K562 (cell line): ENCODE measurements around the gene WDR17. TPM values are rescaled to one million over a fixed set of nuclear protein-coding genes. Genes with fewer than 3 reads are reported as not detected.

Experiments used
- ATAC-seq: fragments of 200-7000 bp; cut with Tn5 transposase; 3 replicates; pipeline ENCODE4 v1.9.1; 2020; ENCODE audit warnings: moderate library complexity
- BruUV-seq: library from RNA; stranded (reverse); fragments of 400-500 nt; replicated peaks from 2 replicates; lab custom pipeline; 2021; lab: Mats Ljungman, UMichigan
- CTCF ChIA-PET: fragments of 300-600 bp; formaldehyde crosslinking; extraction: SDS; loops from one replicate; lab custom pipeline; 2021; ENCODE audit warnings: low intra/inter-chr PET ratio; lab: Yijun Ruan, JAX
- POLR2A ChIA-PET: fragments of 300-600, 350-650 bp; sonication (Branson Sonifier 250); formaldehyde crosslinking; extraction: SDS; loops from one replicate; lab custom pipeline; 2021; ENCODE audit warnings: antibody characterized with exemption, inconsistent platforms; lab: Yijun Ruan, JAX
- DNase-seq, 4 experiments: peaks; one replicate each; pipeline versions ENCODE4 v3.0.0 to v3.0.0-alpha.2; 2011 to 2018; ENCODE audit warnings: low spot score in 3 of 4, mixed read lengths in 3 of 4; ENCODE audit errors: extremely low read depth in 1 of 4
- FAIRE-seq: peaks from 2 replicates; lab custom pipeline; 2011; peaks lifted over from hg19 to GRCh38; lab: Jason Lieb, UNC
- H2AFZ ChIP-seq: 2 replicates; pipeline ENCODE4 v1.6.0; 2011; ENCODE audit warnings: low read depth, low read length, control low read depth, inconsistent platforms
- H3K27ac ChIP-seq: fragments of 200-600 bp; 3 replicates; pipeline ENCODE4 v1.8.0; 2011; ENCODE audit warnings: low read depth, mild to moderate bottlenecking, control low read depth, inconsistent platforms, low read length, moderate library complexity, mixed read lengths; ENCODE audit errors: extremely low read depth
- H3K27me3 ChIP-seq, 2 experiments: fragments of 300-600 bp in 1 of 2; 2 replicates in 1 of 2; 3 replicates in 1 of 2; pipeline versions ENCODE4 v1.6.0 to v1.8.0; 2011; ENCODE audit warnings: inconsistent platforms in 2 of 2, low read length in 2 of 2, mild to moderate bottlenecking in 1 of 2, mixed read lengths in 1 of 2, moderate library complexity in 1 of 2; ENCODE audit not compliant: control insufficient read depth in 2 of 2, insufficient read depth in 2 of 2
- H3K36me3 ChIP-seq: fragments of 300-600 bp; 3 replicates; pipeline ENCODE4 v1.8.0; 2011; ENCODE audit warnings: mild to moderate bottlenecking, low read length, inconsistent platforms; ENCODE audit not compliant: control insufficient read depth, insufficient read depth
- H3K4me1 ChIP-seq, 2 experiments: fragments of 200-600 bp in 1 of 2; replicated peaks in 1 of 2; 2 replicates in 1 of 2; 3 replicates in 1 of 2; pipeline versions ENCODE4 v1.5.1 to v1.8.0; 2011; ENCODE audit warnings: inconsistent platforms in 2 of 2, low read length in 2 of 2, mild to moderate bottlenecking in 1 of 2, mixed read lengths in 1 of 2, moderate library complexity in 1 of 2; ENCODE audit not compliant: control insufficient read depth in 2 of 2, insufficient read depth in 2 of 2
- H3K4me2 ChIP-seq: 2 replicates; pipeline ENCODE4 v1.6.1; 2011; ENCODE audit warnings: low read length, control low read depth, inconsistent platforms, mixed read lengths; ENCODE audit not compliant: insufficient read depth
- H3K4me3 ChIP-seq: fragments of 200-600 bp; sonication (generic), shearing (Covaris generic); 2 replicates; pipeline ENCODE4 v1.5.1; 2016; ENCODE audit warnings: control low read depth, inconsistent platforms
- H3K79me2 ChIP-seq: fragments of 200-600 bp; 3 replicates; pipeline ENCODE4 v1.8.0; 2011; ENCODE audit warnings: low read length, inconsistent platforms; ENCODE audit not compliant: control insufficient read depth, insufficient read depth
- H3K9ac ChIP-seq, 2 experiments: 2 replicates each; pipeline versions ENCODE4 v1.6.0 to v1.6.1; 2011; ENCODE audit warnings: low read depth in 2 of 2, low read length in 2 of 2, control low read depth in 1 of 2, inconsistent platforms in 1 of 2, mild to moderate bottlenecking in 1 of 2, mixed read lengths in 1 of 2; ENCODE audit not compliant: insufficient read depth in 1 of 2
- H3K9me1 ChIP-seq: one replicate; pipeline ENCODE4 v1.6.0; 2011; ENCODE audit warnings: inconsistent platforms, mild to moderate bottlenecking, low read length, moderate library complexity; ENCODE audit not compliant: control insufficient read depth, insufficient read depth
- H3K9me3 ChIP-seq: replicated peaks from 2 replicates; pipeline ENCODE4 v1.5.1; 2011; ENCODE audit warnings: low read depth, low read length, inconsistent platforms; ENCODE audit not compliant: control insufficient read depth, insufficient read depth
- H4K20me1 ChIP-seq: replicated peaks from 2 replicates; pipeline ENCODE4 v1.6.1; 2011; ENCODE audit warnings: low read length, inconsistent platforms, mixed read lengths; ENCODE audit not compliant: control insufficient read depth, insufficient read depth
- ASH1L ChIP-seq: fragments of 450-650 bp; IDR thresholded peaks from 2 replicates; pipeline ENCODE4 v1.6.1; 2018; ENCODE audit warnings: borderline replicate concordance, mild to moderate bottlenecking, low read depth; ENCODE audit not compliant: partially characterized antibody
- BDP1 ChIP-seq: IDR thresholded peaks from 3 replicates; pipeline ENCODE4 v1.6.1; 2011; ENCODE audit not compliant: insufficient read length, insufficient read depth
- CBFA2T3 ChIP-seq: fragments of 450-650 bp; IDR thresholded peaks from 2 replicates; pipeline ENCODE4 v1.6.1; 2017
- GATAD2B ChIP-seq: fragments of 450-650 bp; IDR thresholded peaks from 2 replicates; pipeline ENCODE4 v1.6.1; 2017; ENCODE audit warnings: mild to moderate bottlenecking, borderline replicate concordance
- HDAC1 ChIP-seq, 2 experiments: fragments of 450-650 bp; IDR thresholded peaks; 2 replicates each; pipeline ENCODE4 v1.6.1; 2016 to 2017; ENCODE audit warnings: inconsistent platforms in 1 of 2, mild to moderate bottlenecking in 1 of 2, moderate library complexity in 1 of 2
- HNRNPLL ChIP-seq: fragments of 200-400 bp; formaldehyde crosslinking; IDR thresholded peaks from 2 replicates; pipeline ENCODE4 v1.6.1; 2017; ENCODE audit warnings: low read length, low read depth, mild to moderate bottlenecking; ENCODE audit not compliant: poor library complexity, severe bottlenecking
- MCM5 ChIP-seq: fragments of 450-650 bp; IDR thresholded peaks from 2 replicates; pipeline ENCODE4 v1.6.1; 2016; ENCODE audit warnings: low read depth
- POLR2G ChIP-seq: fragments of 200-400 bp; formaldehyde crosslinking; IDR thresholded peaks from 2 replicates; pipeline ENCODE4 v1.6.1; 2017; ENCODE audit warnings: low read depth, mild to moderate bottlenecking, antibody characterized with exemption, low read length, moderate library complexity
- SOX6 ChIP-seq: fragments of 450-650 bp; IDR thresholded peaks from 2 replicates; pipeline ENCODE4 v1.6.1; 2014; ENCODE audit warnings: mild to moderate bottlenecking
- SP2 ChIP-seq: IDR thresholded peaks from 2 replicates; pipeline ENCODE4 v1.6.1; 2011; ENCODE audit warnings: mild to moderate bottlenecking, low read depth, low read length, moderate library complexity; ENCODE audit not compliant: poor library complexity, severe bottlenecking; ENCODE audit errors: extremely low read depth
- ZFP36 ChIP-seq: fragments of 150-350 bp; IDR thresholded peaks from 2 replicates; pipeline ENCODE4 v1.6.1; 2018; ENCODE audit warnings: low read length, low read depth; ENCODE audit not compliant: partially characterized antibody
- ZNF592 ChIP-seq: fragments of 450-650 bp; IDR thresholded peaks from 2 replicates; pipeline ENCODE4 v1.6.1; 2017; ENCODE audit warnings: antibody characterized with exemption, mild to moderate bottlenecking
- ZNF668 ChIP-seq: fragments of 250-450 bp; sonication (Bioruptor Pico); IDR thresholded peaks from 2 replicates; pipeline ENCODE4 v1.8.0; 2022; ENCODE audit warnings: mild to moderate bottlenecking, inconsistent platforms
- ZSCAN32 ChIP-seq: fragments of 450-650 bp; formaldehyde crosslinking; IDR thresholded peaks from 2 replicates; pipeline ENCODE4 v1.4.0; 2020; ENCODE audit warnings: mild to moderate bottlenecking, moderate library complexity
- WGBS: fragments of 100-300 bp; shearing (Covaris generic); methylation state at CpG from one replicate; pipeline ENCODE4 v1.1.6; 2016; ENCODE audit warnings: low coverage, mixed read lengths; ENCODE audit not compliant: insufficient coverage; ENCODE audit errors: missing lambda C conversion rate; 5-methylcytosine and 5-hydroxymethylcytosine counted together
- in situ Hi-C: fragments of 300-500 bp; cut with MboI; formaldehyde crosslinking; loops from 4 replicates; pipeline ENCODE4 v1.15.0; 2018; ENCODE audit warnings: inconsistent platforms, mixed read lengths
- intact Hi-C: fragments of 100-400 bp; cut with micrococcal nuclease; formaldehyde crosslinking; loops from 2 replicates; pipeline ENCODE4 v1.14.2; 2022
- polyA plus RNA-seq, 8 experiments: library from polyadenylated mRNA; depleted of rRNA in 4 of 8; stranded (reverse) in 5 of 8; unstranded in 3 of 8; fragments of >200 nt; fragmentation: Nextera tagmentation in 2 of 8; fragmentation: Illumina TruSeq in 1 of 8; extraction: Ambion mirVana in 2 of 8; extraction: Trizol in 1 of 8; gene quantifications; 2 replicates each; pipeline versions ENCODE4 v1.2.1 to v1.2.3, GENCODE V29; 2011 to 2014; ENCODE audit warnings: inconsistent platforms in 1 of 8, missing spikeins in 1 of 8
- total RNA-seq, 7 experiments: library from RNA; depleted of rRNA in 6 of 7; stranded (reverse); fragments of >200 nt in 6 of 7; fragmentation: Illumina TruSeq in 2 of 7; extraction: Trizol in 2 of 7; gene quantifications; 2 replicates each; pipeline versions ENCODE4 v1.2.1 to v1.2.3, GENCODE V29; 2011 to 2021; ENCODE audit warnings: low replicate concordance in 1 of 7

WDR17 gene
- total and polyA plus RNA-seq, 9 of the 15 experiments (the other 6 are each of a cell fraction or from before 2014, with no cell fraction given) = 0.04 to 0.07 TPM; not detected in 7

- no peaks in the 10 kb centered on the region for H3K4me1 ChIP-seq
- FAIRE-seq = no peak
Observed at GRCh38 chr4:176149680-176150355, 84.2 kb downstream of the WDR17 start.

More at GRCh38 chr4:176149680-176150355, 84.2 kb downstream of the WDR17 start:
- no peaks in the 10 kb centered on the region for H4K20me1 ChIP-seq
- ChIA-PET POLR2A (interaction anchor here (0.7 kb wide), 1 partner anchor 158 kb away, joined by 3 read pairs; no protein-coding TSS in a partner anchor), CTCF (interaction anchor here (2.2 kb wide), 1 partner anchor 191 kb away, joined by 20 read pairs; no protein-coding TSS in a partner anchor)
- H3K9me3 ChIP-seq = no peaks in the 10 kb centered on the region
- no peak overlapping the region for H3K4me3 ChIP-seq
- H3K9ac ChIP-seq = no peak overlapping the region
- H3K27me3 ChIP-seq = no peaks in the 10 kb centered on the region
- no TSS peak for BruUV-seq
- ATAC-seq (no peak), DNase-seq (no peak)
- intact Hi-C loops = loop anchor here (1.0 kb wide), 1 partner anchor 191 kb away; no protein-coding TSS in a partner anchor
- in situ Hi-C loops = no loop called here
- no peak overlapping the region for H2AFZ ChIP-seq
- TF ChIP-seq GATAD2B = no peak
- no peak for TF ChIP-seq ZNF592
- TF ChIP-seq HDAC1 (IDR thresholded peaks at IDR 0.05) = no peak
- no peak for TF ChIP-seq POLR2G
- no peak for TF ChIP-seq ZSCAN32
- no peak for TF ChIP-seq MCM5
- TF ChIP-seq ZNF668 (CRISPR knock-in tag) = no peak
- TF ChIP-seq ASH1L = no peak
- no peak for TF ChIP-seq HNRNPLL
- TF ChIP-seq SP2 = no peak
- no peak for TF ChIP-seq ZFP36
- no peak for TF ChIP-seq SOX6
- no peak for TF ChIP-seq BDP1
- TF ChIP-seq CBFA2T3 = no peak
- no peak overlapping the region for H3K4me2 ChIP-seq
- H3K27ac ChIP-seq = no peak overlapping the region
- H3K36me3 ChIP-seq = no peaks in the 10 kb centered on the region
- no peaks in the 10 kb centered on the region for H3K9me1 ChIP-seq
- 0% methylated on average over 3 of the region's 3 CpGs for WGBS
- no peaks in the 10 kb centered on the region for H3K79me2 ChIP-seq
